ENCODE results near the gene KRT23. TPM values are rescaled to one million over a fixed set of nuclear protein-coding genes. Genes with fewer than 3 reads are reported as not detected.

KRT23 gene
- total and polyA plus RNA-seq, 11 donors, result 0.16 TPM; not detected in 10

- no peak for DNase-seq
- H3K27me3 ChIP-seq, result peaks cover 0 to 25% (median 3%) of the 10 kb centered on the region in 9 donors
- intact Hi-C loops (cut with DNase I), result loop anchor here in 5 of 10 donors (10.0 kb wide), 5 partner anchors 87 to 643 kb away; no protein-coding TSS in a partner anchor
- WGBS, 4 donors, result 84 to 96% (median 90%) methylated on average over 1 of the region's 1 CpG
- no peak overlapping the region for H3K4me3 ChIP-seq
- H3K4me1 ChIP-seq, result no peaks in the 10 kb centered on the region
- no peak for ATAC-seq
- no peaks in the 10 kb centered on the region for H3K9me3 ChIP-seq
- no peaks in the 10 kb centered on the region for H3K36me3 ChIP-seq
- TF ChIP-seq, protein P1, sequence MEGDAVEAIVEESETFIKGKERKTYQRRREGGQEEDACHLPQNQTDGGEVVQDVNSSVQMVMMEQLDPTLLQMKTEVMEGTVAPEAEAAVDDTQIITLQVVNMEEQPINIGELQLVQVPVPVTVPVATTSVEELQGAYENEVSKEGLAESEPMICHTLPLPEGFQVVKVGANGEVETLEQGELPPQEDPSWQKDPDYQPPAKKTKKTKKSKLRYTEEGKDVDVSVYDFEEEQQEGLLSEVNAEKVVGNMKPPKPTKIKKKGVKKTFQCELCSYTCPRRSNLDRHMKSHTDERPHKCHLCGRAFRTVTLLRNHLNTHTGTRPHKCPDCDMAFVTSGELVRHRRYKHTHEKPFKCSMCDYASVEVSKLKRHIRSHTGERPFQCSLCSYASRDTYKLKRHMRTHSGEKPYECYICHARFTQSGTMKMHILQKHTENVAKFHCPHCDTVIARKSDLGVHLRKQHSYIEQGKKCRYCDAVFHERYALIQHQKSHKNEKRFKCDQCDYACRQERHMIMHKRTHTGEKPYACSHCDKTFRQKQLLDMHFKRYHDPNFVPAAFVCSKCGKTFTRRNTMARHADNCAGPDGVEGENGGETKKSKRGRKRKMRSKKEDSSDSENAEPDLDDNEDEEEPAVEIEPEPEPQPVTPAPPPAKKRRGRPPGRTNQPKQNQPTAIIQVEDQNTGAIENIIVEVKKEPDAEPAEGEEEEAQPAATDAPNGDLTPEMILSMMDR (IDR thresholded peaks at IDR 0.05), result no peak
- TF ChIP-seq POLR2A (IDR thresholded peaks at IDR 0.05), result no peak
- H3K27ac ChIP-seq, result no peak overlapping the region
These were observed 35.4 kb downstream of the KRT23 start for GRCh38 chr17:40901981-40902474.

DNA sequence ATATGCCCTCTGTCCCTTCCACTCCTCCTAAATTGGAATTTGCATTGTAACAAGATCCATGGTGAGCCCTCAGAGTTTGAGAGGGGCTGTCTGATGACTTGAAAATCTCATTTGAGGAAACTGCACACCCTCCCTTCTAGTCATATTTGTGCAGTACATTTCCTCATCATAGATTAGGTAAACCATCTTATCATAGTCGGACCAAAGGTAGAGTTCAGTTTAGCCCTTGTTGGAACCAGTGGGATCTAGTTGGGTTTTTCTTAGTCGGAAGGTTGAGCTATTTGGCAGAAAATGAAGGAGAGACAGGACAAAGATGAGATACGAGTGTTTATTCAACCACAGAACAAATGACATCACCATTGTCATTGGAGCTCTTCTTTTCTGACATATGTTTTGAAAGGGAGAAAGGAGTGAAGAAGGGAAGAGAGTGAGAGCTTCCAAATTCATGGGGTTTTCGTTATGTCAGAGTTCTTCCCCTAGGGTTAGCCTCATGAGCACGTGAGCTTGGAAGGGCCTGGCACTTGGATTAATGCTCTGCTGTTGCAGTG lies 36.6 kb downstream of the KRT23 start:
- TF ChIP-seq POLR2A (IDR thresholded peaks at IDR 0.05), result no peak
- TF ChIP-seq, protein P1 (IDR thresholded peaks at IDR 0.05), result no peak
- no peak overlapping the region for H3K27ac ChIP-seq
- no peaks in the 10 kb centered on the region for H3K36me3 ChIP-seq
- intact Hi-C loops (cut with DNase I), result loop anchor here in 5 of 10 donors (10.0 kb wide), 5 partner anchors 86 to 644 kb away; no protein-coding TSS in a partner anchor
- H3K4me1 ChIP-seq, result no peaks in the 10 kb centered on the region
- WGBS, 4 donors, result 65 to 80% (median 75%) methylated on average over 5 of the region's 5 CpGs
- H3K9me3 ChIP-seq, result no peaks in the 10 kb centered on the region
- ATAC-seq, result no peak
- H3K27me3 ChIP-seq, result peaks cover 0 to 16% (median 0%) of the 10 kb centered on the region in 9 donors
- DNase-seq, result no peak
- H3K4me3 ChIP-seq, result no peak overlapping the region

GRCh38 chr17:40896916-40897455 lies 40.5 kb downstream of the KRT23 start:
- Histone ChIP-seq H3K27me3 (peaks cover 0 to 23% (median 7%) of the 10 kb centered on the region in 9 donors), H3K9me3 (no peaks in the 10 kb centered on the region), H3K27ac (no peak overlapping the region), H3K4me3 (no peak overlapping the region), H3K36me3 (no peaks in the 10 kb centered on the region), H3K4me1 (no peaks in the 10 kb centered on the region)
- intact Hi-C loops (cut with DNase I), result no loop called here
- no peak for DNase-seq
- 89 to 92% (median 90%) methylated on average over 4 of the region's 4 CpGs for WGBS, 4 donors
- ATAC-seq, result no peak
- TF ChIP-seq, protein P1 (IDR thresholded peaks at IDR 0.05), result no peak
- no peak for TF ChIP-seq POLR2A (IDR thresholded peaks at IDR 0.05)

- ATAC-seq (no peak), DNase-seq (no peak)
- intact Hi-C loops (cut with DNase I), result no loop called here
- Histone ChIP-seq H3K27me3 (peaks cover 0 to 20% (median 10%) of the 10 kb centered on the region in 9 donors), H3K36me3 (no peaks in the 10 kb centered on the region), H3K4me1 (no peaks in the 10 kb centered on the region), H3K27ac (no peak overlapping the region), H3K4me3 (no peak overlapping the region), H3K9me3 (no peaks in the 10 kb centered on the region)
- WGBS, 4 donors, result 76 to 80% (median 77%) methylated on average over 9 of the region's 9 CpGs
- TF ChIP-seq, protein P1 (IDR thresholded peaks at IDR 0.05), result no peak
- TF ChIP-seq POLR2A (IDR thresholded peaks at IDR 0.05), result no peak
These were observed 42.2 kb downstream of the KRT23 start for GRCh38 chr17:40895106-40895730.
